Transverse colon (tissue), 3 donors: Measurements from ENCODE around the gene KLHL29.

Experiments
- CTCF ChIP-seq, 5 experiments: fragments of 200-600 bp in 3 of 5; fragments of 450-650 bp in 2 of 5; sonication (generic) in 3 of 5; IDR thresholded peaks; 1 replicate in 2 of 5; 2 replicates in 3 of 5; pipeline ENCODE4 v1.5.1; 2016 to 2017; ENCODE audit warnings: antibody characterized with exemption in 5 of 5, inconsistent platforms in 3 of 5, mild to moderate bottlenecking in 2 of 5, moderate library complexity in 1 of 5
- EP300 ChIP-seq: sonication (generic); formaldehyde crosslinking; IDR thresholded peaks from one replicate; pipeline ENCODE4 v1.6.1; 2017; ENCODE audit warnings: antibody characterized with exemption, low read depth

- TF ChIP-seq EP300: no peak
- no peak for TF ChIP-seq CTCF (IDR thresholded peaks at IDR 0.05)
Observed at GRCh38 chr2:23564615-23564960, 179.6 kb downstream of the KLHL29 start.
